NCI-H1048 (cell line): ENCODE data around the gene MAP2K2.

Source experiments
- DNase-seq: peaks from one replicate; lab custom pipeline; 2025; lab: John Stamatoyannopoulos, UW

The MAP2K2 gene

GRCh38 chr19:4099041-4099764, 24.7 kb downstream of the MAP2K2 start:
- no peak for DNase-seq

- DNase-seq = no peak
Measured at GRCh38 chr19:4098493-4098892, 25.4 kb downstream of the MAP2K2 start.

- DNase-seq = no peak
Measured at GRCh38 chr19:4097501-4097900, 26.4 kb downstream of the MAP2K2 start.

- DNase-seq = no peak
Measured at GRCh38 chr19:4096049-4096892, 27.7 kb downstream of the MAP2K2 start.

GRCh38 chr19:4095488-4095844, 28.5 kb downstream of the MAP2K2 start:
- no peak for DNase-seq

- no peak for DNase-seq
Measured at GRCh38 chr19:4094761-4095487, 29.0 kb downstream of the MAP2K2 start.

GRCh38 chr19:4094291-4094690, 29.6 kb downstream of the MAP2K2 start:
- no peak for DNase-seq

GRCh38 chr19:4093643-4094175, 30.2 kb downstream of the MAP2K2 start:
- no peak for DNase-seq

GRCh38 chr19:4090356-4091220, 33.3 kb downstream of the MAP2K2 start:
- no peak for DNase-seq

GRCh38 chr19:4089946-4090345, 34.0 kb downstream of the MAP2K2 start:
- no peak for DNase-seq

GRCh38 chr19:4089400-4089908, 34.5 kb downstream of the MAP2K2 start:
- no peak for DNase-seq

GRCh38 chr19:4088975-4089374, 34.9 kb downstream of the MAP2K2 start:
- DNase-seq = no peak

- DNase-seq = no peak
Measured at GRCh38 chr19:4087787-4088679, 35.9 kb downstream of the MAP2K2 start.

GRCh38 chr19:4086411-4086867, 37.5 kb downstream of the MAP2K2 start:
- DNase-seq = no peak

- DNase-seq = no peak
Measured at GRCh38 chr19:4084547-4084877, 39.4 kb downstream of the MAP2K2 start.

GRCh38 chr19:4083677-4084546, 40.0 kb downstream of the MAP2K2 start:
- DNase-seq = no peak

- DNase-seq = no peak
Measured at GRCh38 chr19:4082172-4082571, 41.8 kb downstream of the MAP2K2 start.

GRCh38 chr19:4081441-4082129, 42.3 kb downstream of the MAP2K2 start:
- DNase-seq = no peak

- no peak for DNase-seq
Measured at GRCh38 chr19:4080473-4080872, 43.4 kb downstream of the MAP2K2 start.
